ENCODE data around the gene IL2. TPM values are rescaled to one million over a fixed set of nuclear protein-coding genes. Genes with fewer than 3 reads are reported as not detected.

The IL2 gene
- total RNA-seq, 1 experiment from 2014 or later = 0.61 TPM

DNA sequence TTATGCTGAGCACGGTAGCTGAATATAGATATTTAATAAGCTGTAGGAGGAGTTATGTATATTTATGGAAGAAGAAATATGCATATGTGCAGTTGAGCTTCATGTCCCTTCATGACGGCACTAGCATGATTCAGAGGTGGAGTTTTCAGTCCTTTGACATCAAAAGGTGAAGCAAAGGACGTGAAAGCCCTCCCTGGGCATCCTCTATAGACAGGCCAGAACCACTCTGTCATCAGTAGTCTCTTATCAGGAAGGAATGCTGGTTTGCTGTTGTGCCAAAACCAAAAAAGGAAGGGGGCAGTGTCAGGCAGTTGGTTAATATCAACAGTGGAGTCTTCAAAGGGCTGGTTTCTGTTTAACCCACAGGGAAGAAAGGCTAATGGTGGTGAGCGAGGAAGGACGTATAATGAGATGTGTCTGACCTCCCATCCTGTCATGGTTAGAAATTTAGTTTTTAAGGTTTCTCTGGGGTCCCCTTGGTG lies 23.5 kb upstream of the IL2 start (continued):
- TF ChIP-seq ARID4B (CRISPR knock-in tag; IDR thresholded peaks at IDR 0.05; ENCODE audit: borderline replicate concordance) (no peak), RORB (CRISPR knock-in tag; IDR thresholded peaks at IDR 0.05) (no peak), PRRX2 (CRISPR knock-in tag; IDR thresholded peaks at IDR 0.05) (no peak), KAT7 (CRISPR knock-in tag; IDR thresholded peaks at IDR 0.05; ENCODE audit: borderline replicate concordance) (no peak), SMAD4 (CRISPR knock-in tag; IDR thresholded peaks at IDR 0.05) (no peak)
- TF ChIP-seq, protein P1, sequence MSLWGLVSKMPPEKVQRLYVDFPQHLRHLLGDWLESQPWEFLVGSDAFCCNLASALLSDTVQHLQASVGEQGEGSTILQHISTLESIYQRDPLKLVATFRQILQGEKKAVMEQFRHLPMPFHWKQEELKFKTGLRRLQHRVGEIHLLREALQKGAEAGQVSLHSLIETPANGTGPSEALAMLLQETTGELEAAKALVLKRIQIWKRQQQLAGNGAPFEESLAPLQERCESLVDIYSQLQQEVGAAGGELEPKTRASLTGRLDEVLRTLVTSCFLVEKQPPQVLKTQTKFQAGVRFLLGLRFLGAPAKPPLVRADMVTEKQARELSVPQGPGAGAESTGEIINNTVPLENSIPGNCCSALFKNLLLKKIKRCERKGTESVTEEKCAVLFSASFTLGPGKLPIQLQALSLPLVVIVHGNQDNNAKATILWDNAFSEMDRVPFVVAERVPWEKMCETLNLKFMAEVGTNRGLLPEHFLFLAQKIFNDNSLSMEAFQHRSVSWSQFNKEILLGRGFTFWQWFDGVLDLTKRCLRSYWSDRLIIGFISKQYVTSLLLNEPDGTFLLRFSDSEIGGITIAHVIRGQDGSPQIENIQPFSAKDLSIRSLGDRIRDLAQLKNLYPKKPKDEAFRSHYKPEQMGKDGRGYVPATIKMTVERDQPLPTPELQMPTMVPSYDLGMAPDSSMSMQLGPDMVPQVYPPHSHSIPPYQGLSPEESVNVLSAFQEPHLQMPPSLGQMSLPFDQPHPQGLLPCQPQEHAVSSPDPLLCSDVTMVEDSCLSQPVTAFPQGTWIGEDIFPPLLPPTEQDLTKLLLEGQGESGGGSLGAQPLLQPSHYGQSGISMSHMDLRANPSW (CRISPR knock-in tag; conservative IDR thresholded peaks at IDR 0.05; ENCODE audit: low read depth) = no peak
- TF ChIP-seq, protein P2, sequence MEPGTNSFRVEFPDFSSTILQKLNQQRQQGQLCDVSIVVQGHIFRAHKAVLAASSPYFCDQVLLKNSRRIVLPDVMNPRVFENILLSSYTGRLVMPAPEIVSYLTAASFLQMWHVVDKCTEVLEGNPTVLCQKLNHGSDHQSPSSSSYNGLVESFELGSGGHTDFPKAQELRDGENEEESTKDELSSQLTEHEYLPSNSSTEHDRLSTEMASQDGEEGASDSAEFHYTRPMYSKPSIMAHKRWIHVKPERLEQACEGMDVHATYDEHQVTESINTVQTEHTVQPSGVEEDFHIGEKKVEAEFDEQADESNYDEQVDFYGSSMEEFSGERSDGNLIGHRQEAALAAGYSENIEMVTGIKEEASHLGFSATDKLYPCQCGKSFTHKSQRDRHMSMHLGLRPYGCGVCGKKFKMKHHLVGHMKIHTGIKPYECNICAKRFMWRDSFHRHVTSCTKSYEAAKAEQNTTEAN (CRISPR knock-in tag; IDR thresholded peaks at IDR 0.05) = no peak

DNA sequence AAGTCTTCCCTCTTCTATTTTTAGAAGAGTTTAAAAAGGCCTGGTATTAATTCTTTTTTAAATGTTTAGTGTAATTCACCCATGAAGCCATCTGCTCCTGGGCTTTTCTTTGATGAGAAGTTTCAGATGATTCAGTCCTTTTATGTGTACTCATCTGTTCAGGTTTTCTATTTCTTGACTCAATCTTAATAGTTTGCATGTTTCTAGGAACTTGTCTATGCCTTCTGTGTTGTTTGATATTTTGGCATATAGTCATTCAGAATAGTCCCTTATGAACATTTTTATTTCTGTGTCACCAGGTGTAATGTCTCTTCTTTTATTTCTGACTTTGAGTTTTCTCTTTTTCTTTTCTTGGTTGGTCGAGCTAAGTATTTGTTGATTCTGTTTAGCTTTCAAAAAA lies 20.2 kb upstream of the IL2 start:
- CTCF ChIA-PET = no interaction called here
- Mint-ChIP-seq H3K27ac (no peak overlapping the region), H3K4me3 (no peak overlapping the region), H3K9me3 (peaks cover 11% of the 10 kb centered on the region), H3K36me3 (no peaks in the 10 kb centered on the region), H3K27me3 (ENCODE audit: low read depth) (no peaks in the 10 kb centered on the region), H3K4me1 (no peaks in the 10 kb centered on the region)
- DNase-seq (ENCODE audit: low spot score) (no peak), ATAC-seq (no peak)
- POLR2A ChIA-PET = no interaction called here
- no peak for TF ChIP-seq ESRRA (CRISPR knock-in tag; IDR thresholded peaks at IDR 0.05; ENCODE audit: borderline replicate concordance)
- TF ChIP-seq ATF2 (CRISPR knock-in tag; IDR thresholded peaks at IDR 0.05; ENCODE audit: borderline replicate concordance, low read depth) = no peak
- no peak for TF ChIP-seq CTCF (IDR thresholded peaks at IDR 0.05)
- no peak for TF ChIP-seq PRRX2 (CRISPR knock-in tag; IDR thresholded peaks at IDR 0.05)
- TF ChIP-seq, protein P3, sequence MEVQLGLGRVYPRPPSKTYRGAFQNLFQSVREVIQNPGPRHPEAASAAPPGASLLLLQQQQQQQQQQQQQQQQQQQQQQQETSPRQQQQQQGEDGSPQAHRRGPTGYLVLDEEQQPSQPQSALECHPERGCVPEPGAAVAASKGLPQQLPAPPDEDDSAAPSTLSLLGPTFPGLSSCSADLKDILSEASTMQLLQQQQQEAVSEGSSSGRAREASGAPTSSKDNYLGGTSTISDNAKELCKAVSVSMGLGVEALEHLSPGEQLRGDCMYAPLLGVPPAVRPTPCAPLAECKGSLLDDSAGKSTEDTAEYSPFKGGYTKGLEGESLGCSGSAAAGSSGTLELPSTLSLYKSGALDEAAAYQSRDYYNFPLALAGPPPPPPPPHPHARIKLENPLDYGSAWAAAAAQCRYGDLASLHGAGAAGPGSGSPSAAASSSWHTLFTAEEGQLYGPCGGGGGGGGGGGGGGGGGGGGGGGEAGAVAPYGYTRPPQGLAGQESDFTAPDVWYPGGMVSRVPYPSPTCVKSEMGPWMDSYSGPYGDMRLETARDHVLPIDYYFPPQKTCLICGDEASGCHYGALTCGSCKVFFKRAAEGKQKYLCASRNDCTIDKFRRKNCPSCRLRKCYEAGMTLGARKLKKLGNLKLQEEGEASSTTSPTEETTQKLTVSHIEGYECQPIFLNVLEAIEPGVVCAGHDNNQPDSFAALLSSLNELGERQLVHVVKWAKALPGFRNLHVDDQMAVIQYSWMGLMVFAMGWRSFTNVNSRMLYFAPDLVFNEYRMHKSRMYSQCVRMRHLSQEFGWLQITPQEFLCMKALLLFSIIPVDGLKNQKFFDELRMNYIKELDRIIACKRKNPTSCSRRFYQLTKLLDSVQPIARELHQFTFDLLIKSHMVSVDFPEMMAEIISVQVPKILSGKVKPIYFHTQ (CRISPR knock-in tag; IDR thresholded peaks at IDR 0.05) = no peak
- TF ChIP-seq, protein P2 (CRISPR knock-in tag; IDR thresholded peaks at IDR 0.05) = no peak
- TF ChIP-seq, protein P4, sequence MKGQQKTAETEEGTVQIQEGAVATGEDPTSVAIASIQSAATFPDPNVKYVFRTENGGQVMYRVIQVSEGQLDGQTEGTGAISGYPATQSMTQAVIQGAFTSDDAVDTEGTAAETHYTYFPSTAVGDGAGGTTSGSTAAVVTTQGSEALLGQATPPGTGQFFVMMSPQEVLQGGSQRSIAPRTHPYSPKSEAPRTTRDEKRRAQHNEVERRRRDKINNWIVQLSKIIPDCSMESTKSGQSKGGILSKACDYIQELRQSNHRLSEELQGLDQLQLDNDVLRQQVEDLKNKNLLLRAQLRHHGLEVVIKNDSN (CRISPR knock-in tag; IDR thresholded peaks at IDR 0.05) = no peak
- TF ChIP-seq TCF7 (CRISPR knock-in tag; IDR thresholded peaks at IDR 0.05; ENCODE audit: low read depth) = no peak
- no peak for TF ChIP-seq ZNF396 (CRISPR knock-in tag; IDR thresholded peaks at IDR 0.05; ENCODE audit: borderline replicate concordance)
- TF ChIP-seq, protein P5, sequence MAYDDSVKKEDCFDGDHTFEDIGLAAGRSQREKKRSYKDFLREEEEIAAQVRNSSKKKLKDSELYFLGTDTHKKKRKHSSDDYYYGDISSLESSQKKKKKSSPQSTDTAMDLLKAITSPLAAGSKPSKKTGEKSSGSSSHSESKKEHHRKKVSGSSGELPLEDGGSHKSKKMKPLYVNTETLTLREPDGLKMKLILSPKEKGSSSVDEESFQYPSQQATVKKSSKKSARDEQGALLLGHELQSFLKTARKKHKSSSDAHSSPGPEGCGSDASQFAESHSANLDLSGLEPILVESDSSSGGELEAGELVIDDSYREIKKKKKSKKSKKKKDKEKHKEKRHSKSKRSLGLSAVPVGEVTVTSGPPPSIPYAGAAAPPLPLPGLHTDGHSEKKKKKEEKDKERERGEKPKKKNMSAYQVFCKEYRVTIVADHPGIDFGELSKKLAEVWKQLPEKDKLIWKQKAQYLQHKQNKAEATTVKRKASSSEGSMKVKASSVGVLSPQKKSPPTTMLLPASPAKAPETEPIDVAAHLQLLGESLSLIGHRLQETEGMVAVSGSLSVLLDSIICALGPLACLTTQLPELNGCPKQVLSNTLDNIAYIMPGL (CRISPR knock-in tag; IDR thresholded peaks at IDR 0.05) = no peak
- no peak for TF ChIP-seq ZNF219 (CRISPR knock-in tag; IDR thresholded peaks at IDR 0.05; ENCODE audit: borderline replicate concordance)
